ENCODE results near the gene HHAT. TPM values are rescaled to one million over a fixed set of nuclear protein-coding genes. Genes with fewer than 3 reads are reported as not detected.

The HHAT gene
- total RNA-seq, 2 experiments from 2014 or later = 5.2 to 9.5 TPM

DNA sequence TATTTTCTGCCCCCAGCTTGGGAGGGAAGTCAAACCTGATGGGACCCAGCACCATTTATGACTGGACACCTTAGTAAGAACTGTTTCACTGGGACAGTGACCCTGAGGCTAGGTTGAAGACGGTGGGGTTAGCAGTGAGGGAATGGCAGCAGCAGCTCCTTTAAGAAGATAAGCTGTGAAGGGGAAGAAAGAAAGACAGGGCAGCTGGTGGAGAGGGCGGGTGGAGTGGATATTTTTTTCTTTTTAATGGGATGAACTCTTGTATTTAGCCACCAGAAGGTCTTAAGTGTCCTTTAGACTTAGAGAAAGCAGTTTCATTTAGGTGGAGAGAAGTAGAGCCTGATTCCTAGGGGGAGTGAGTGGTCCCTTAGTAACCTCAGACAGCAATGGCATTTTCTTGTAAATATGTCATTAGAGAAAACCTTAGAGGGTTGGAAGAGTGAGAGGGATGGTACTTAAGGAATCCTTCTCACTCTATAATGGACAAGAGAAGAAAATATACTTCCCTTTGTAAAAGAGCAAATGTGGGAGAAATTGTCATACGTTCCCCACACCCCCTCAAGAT, 187.5 kb downstream of the HHAT start:
- POLR2A ChIA-PET = interaction anchor here (1.0 to 1.1 kb wide), 2 partner anchors 10 to 11 kb away, joined by 3 to 4 read pairs; no protein-coding TSS in a partner anchor
- intact Hi-C loops (cut with micrococcal nuclease; ENCODE audit: unreplicated experiment) = no loop called here
- no peak overlapping the region for H3K4me3 ChIP-seq (ENCODE audit: low read depth, low read length, poor library complexity, severe bottlenecking)
- H3K4me2 ChIP-seq (ENCODE audit: low read length) = no peak overlapping the region
- TF ChIP-seq CTCF (conservative IDR thresholded peaks at IDR 0.05; ENCODE audit: low read length) = no peak
- TF ChIP-seq EZH2phosphoT487 (IDR thresholded peaks at IDR 0.05; ENCODE audit: borderline replicate concordance, low read depth, low read length) = no peak
- H3K9me2 ChIP-seq (ENCODE audit: insufficient read depth, low read length) = no peaks in the 10 kb centered on the region
- no peak for DNase-seq (ENCODE audit: low spot score)
- H2AFZ ChIP-seq (ENCODE audit: low read length) = no peak overlapping the region
- no peak overlapping the region for H3K27ac ChIP-seq (ENCODE audit: low read depth, low read length, poor library complexity, severe bottlenecking)
- CTCF ChIA-PET (ENCODE audit: unreplicated experiment) = no interaction called here
- no peaks in the 10 kb centered on the region for H3K9me3 ChIP-seq (ENCODE audit: low read length)
- no peaks in the 10 kb centered on the region for H3K4me1 ChIP-seq (ENCODE audit: insufficient read depth, low read length, poor library complexity, severe bottlenecking)
- no peaks in the 10 kb centered on the region for H4K20me1 ChIP-seq (ENCODE audit: insufficient read depth, low read length)
- BruUV-seq (replicated peaks) = no TSS peak
- H3K79me2 ChIP-seq (ENCODE audit: insufficient read depth, low read depth, low read length) = no peaks in the 10 kb centered on the region
- no peaks in the 10 kb centered on the region for H3K36me3 ChIP-seq (ENCODE audit: insufficient read depth, low read length)

GRCh38 chr1:210516697-210517459, 188.2 kb downstream of the HHAT start:
- no peaks in the 10 kb centered on the region for H4K20me1 ChIP-seq (ENCODE audit: insufficient read depth, low read length)
- H3K9me3 ChIP-seq (ENCODE audit: low read length) = no peaks in the 10 kb centered on the region
- no peaks in the 10 kb centered on the region for H3K9me2 ChIP-seq (ENCODE audit: insufficient read depth, low read length)
- H3K4me1 ChIP-seq (ENCODE audit: insufficient read depth, low read length, poor library complexity, severe bottlenecking) = no peaks in the 10 kb centered on the region
- no TSS peak for BruUV-seq (replicated peaks)
- H3K4me3 ChIP-seq (ENCODE audit: low read depth, low read length, poor library complexity, severe bottlenecking) = no peak overlapping the region
- no peak overlapping the region for H3K4me2 ChIP-seq (ENCODE audit: low read length)
- CTCF ChIA-PET (ENCODE audit: unreplicated experiment) = no interaction called here
- POLR2A ChIA-PET = interaction anchor here (1.0 to 1.1 kb wide), 2 partner anchors 9 to 12 kb away, joined by 3 to 4 read pairs; no protein-coding TSS in a partner anchor
- no peak for DNase-seq (ENCODE audit: low spot score)
- H2AFZ ChIP-seq (ENCODE audit: low read length) = no peak overlapping the region
- intact Hi-C loops (cut with micrococcal nuclease; ENCODE audit: unreplicated experiment) = no loop called here
- H3K36me3 ChIP-seq (ENCODE audit: insufficient read depth, low read length) = no peaks in the 10 kb centered on the region
- TF ChIP-seq EZH2phosphoT487 (IDR thresholded peaks at IDR 0.05; ENCODE audit: borderline replicate concordance, low read depth, low read length) (no peak), CTCF (conservative IDR thresholded peaks at IDR 0.05; ENCODE audit: low read length) (no peak)
- no peak overlapping the region for H3K27ac ChIP-seq (ENCODE audit: low read depth, low read length, poor library complexity, severe bottlenecking)
- H3K79me2 ChIP-seq (ENCODE audit: insufficient read depth, low read depth, low read length) = no peaks in the 10 kb centered on the region

GRCh38 chr1:210523830-210524229, 195.1 kb downstream of the HHAT start:
- H3K79me2 ChIP-seq (ENCODE audit: insufficient read depth, low read depth, low read length) = no peaks in the 10 kb centered on the region
- TF ChIP-seq EZH2phosphoT487 (IDR thresholded peaks at IDR 0.05; ENCODE audit: borderline replicate concordance, low read depth, low read length) = no peak
- TF ChIP-seq CTCF (conservative IDR thresholded peaks at IDR 0.05; ENCODE audit: low read length) = no peak
- BruUV-seq (replicated peaks) = no TSS peak
- H3K9me2 ChIP-seq (ENCODE audit: insufficient read depth, low read length) = no peaks in the 10 kb centered on the region
- H3K4me1 ChIP-seq (ENCODE audit: insufficient read depth, low read length, poor library complexity, severe bottlenecking) = no peaks in the 10 kb centered on the region
- H3K27ac ChIP-seq (ENCODE audit: low read depth, low read length, poor library complexity, severe bottlenecking) = no peak overlapping the region
- H4K20me1 ChIP-seq (ENCODE audit: insufficient read depth, low read length) = no peaks in the 10 kb centered on the region
- no peaks in the 10 kb centered on the region for H3K9me3 ChIP-seq (ENCODE audit: low read length)
- CTCF ChIA-PET (ENCODE audit: unreplicated experiment) = no interaction called here
- no peaks in the 10 kb centered on the region for H3K36me3 ChIP-seq (ENCODE audit: insufficient read depth, low read length)
- H3K4me3 ChIP-seq (ENCODE audit: low read depth, low read length, poor library complexity, severe bottlenecking) = no peak overlapping the region
- no peak for DNase-seq (ENCODE audit: low spot score)
- intact Hi-C loops (cut with micrococcal nuclease; ENCODE audit: unreplicated experiment) = no loop called here
- no peak overlapping the region for H2AFZ ChIP-seq (ENCODE audit: low read length)
- no peak overlapping the region for H3K4me2 ChIP-seq (ENCODE audit: low read length)
- POLR2A ChIA-PET = no interaction called here
